ENCODE measurements around the gene CCL19. TPM values are rescaled to one million over a fixed set of nuclear protein-coding genes. Genes with fewer than 3 reads are reported as not detected.

The CCL19 gene
- total RNA-seq, 2 experiments from 2014 or later, result not detected

GRCh38 chr9:34694811-34695210 is 3.7 kb upstream of the CCL19 start:
- no peaks in the 10 kb centered on the region for H3K36me3 ChIP-seq (ENCODE audit: insufficient read depth, low read length)

GRCh38 chr9:34693560-34693959 is 2.5 kb upstream of the CCL19 start:
- Histone ChIP-seq H2AFZ (ENCODE audit: low read length) (no peak overlapping the region), H4K20me1 (ENCODE audit: insufficient read depth, low read length) (no peaks in the 10 kb centered on the region), H3K4me3 (ENCODE audit: low read depth, low read length, poor library complexity, severe bottlenecking) (no peak overlapping the region), H3K4me1 (ENCODE audit: insufficient read depth, low read length, poor library complexity, severe bottlenecking) (no peaks in the 10 kb centered on the region), H3K9me3 (ENCODE audit: low read length) (no peaks in the 10 kb centered on the region), H3K79me2 (ENCODE audit: insufficient read depth, low read depth, low read length) (no peaks in the 10 kb centered on the region), H3K9me2 (ENCODE audit: insufficient read depth, low read length) (no peaks in the 10 kb centered on the region), H3K27ac (ENCODE audit: low read depth, low read length, poor library complexity, severe bottlenecking) (no peak overlapping the region), H3K36me3 (ENCODE audit: insufficient read depth, low read length) (no peaks in the 10 kb centered on the region), H3K4me2 (ENCODE audit: low read length) (no peak overlapping the region)
- DNase-seq (ENCODE audit: low spot score), result no peak
- TF ChIP-seq CTCF (conservative IDR thresholded peaks at IDR 0.05; ENCODE audit: low read length), result no peak
- no peak for TF ChIP-seq EZH2phosphoT487 (IDR thresholded peaks at IDR 0.05; ENCODE audit: borderline replicate concordance, low read depth, low read length)
- ChIA-PET POLR2A (interaction anchor here (0.7 kb wide), 1 partner anchor 255 kb away, joined by 5 read pairs; no protein-coding TSS in a partner anchor), CTCF (ENCODE audit: unreplicated experiment) (no interaction called here)
- no TSS peak for BruUV-seq (replicated peaks)
- intact Hi-C loops (cut with micrococcal nuclease; ENCODE audit: unreplicated experiment), result no loop called here

More at GRCh38 chr9:34694811-34695210, 3.7 kb upstream of the CCL19 start:
- H3K9me3 ChIP-seq (ENCODE audit: low read length), result no peaks in the 10 kb centered on the region
- H3K27ac ChIP-seq (ENCODE audit: low read depth, low read length, poor library complexity, severe bottlenecking), result no peak overlapping the region
- H3K4me2 ChIP-seq (ENCODE audit: low read length), result no peak overlapping the region
- BruUV-seq (replicated peaks), result no TSS peak
- CTCF ChIA-PET (ENCODE audit: unreplicated experiment), result interaction anchor here (0.6 kb wide), 1 partner anchor 8 kb away, joined by 3 read pairs; no protein-coding TSS in a partner anchor
- H2AFZ ChIP-seq (ENCODE audit: low read length), result no peak overlapping the region
- no peaks in the 10 kb centered on the region for H3K4me1 ChIP-seq (ENCODE audit: insufficient read depth, low read length, poor library complexity, severe bottlenecking)
- DNase-seq (ENCODE audit: low spot score), result no peak
- POLR2A ChIA-PET, result interaction anchor here (0.6 to 0.7 kb wide), 2 partner anchors 75 to 417 kb away, joined by 3 read pairs; partner anchors contain the start of gene DCTN3
- no peaks in the 10 kb centered on the region for H4K20me1 ChIP-seq (ENCODE audit: insufficient read depth, low read length)
- H3K79me2 ChIP-seq (ENCODE audit: insufficient read depth, low read depth, low read length), result no peaks in the 10 kb centered on the region
- intact Hi-C loops (cut with micrococcal nuclease; ENCODE audit: unreplicated experiment), result no loop called here
- H3K4me3 ChIP-seq (ENCODE audit: low read depth, low read length, poor library complexity, severe bottlenecking), result no peak overlapping the region
- no peaks in the 10 kb centered on the region for H3K9me2 ChIP-seq (ENCODE audit: insufficient read depth, low read length)
- TF ChIP-seq EZH2phosphoT487 (IDR thresholded peaks at IDR 0.05; ENCODE audit: borderline replicate concordance, low read depth, low read length) (no peak), CTCF (conservative IDR thresholded peaks at IDR 0.05; ENCODE audit: low read length) (no peak)

GRCh38 chr9:34691936-34692315 is 850 bp upstream of the CCL19 start:
- no peaks in the 10 kb centered on the region for H3K79me2 ChIP-seq (ENCODE audit: insufficient read depth, low read depth, low read length)
- no peaks in the 10 kb centered on the region for H3K9me3 ChIP-seq (ENCODE audit: low read length)
- ChIA-PET POLR2A (interaction anchor here (1.0 kb wide), 1 partner anchor 9 kb away, joined by 3 read pairs; no protein-coding TSS in a partner anchor), CTCF (ENCODE audit: unreplicated experiment) (interaction anchor here (0.6 kb wide), 1 partner anchor 29 kb away, joined by 4 read pairs; no protein-coding TSS in a partner anchor)
- no TSS peak for BruUV-seq (replicated peaks)
- no peaks in the 10 kb centered on the region for H3K36me3 ChIP-seq (ENCODE audit: insufficient read depth, low read length)
- no peak overlapping the region for H2AFZ ChIP-seq (ENCODE audit: low read length)
- no peak overlapping the region for H3K27ac ChIP-seq (ENCODE audit: low read depth, low read length, poor library complexity, severe bottlenecking)
- intact Hi-C loops (cut with micrococcal nuclease; ENCODE audit: unreplicated experiment), result no loop called here
- H4K20me1 ChIP-seq (ENCODE audit: insufficient read depth, low read length), result no peaks in the 10 kb centered on the region
- H3K4me1 ChIP-seq (ENCODE audit: insufficient read depth, low read length, poor library complexity, severe bottlenecking), result no peaks in the 10 kb centered on the region
- no peak for DNase-seq (ENCODE audit: low spot score)
- no peak overlapping the region for H3K4me3 ChIP-seq (ENCODE audit: low read depth, low read length, poor library complexity, severe bottlenecking)
- TF ChIP-seq EZH2phosphoT487 (IDR thresholded peaks at IDR 0.05; ENCODE audit: borderline replicate concordance, low read depth, low read length), result no peak
- no peak for TF ChIP-seq CTCF (conservative IDR thresholded peaks at IDR 0.05; ENCODE audit: low read length)
- H3K9me2 ChIP-seq (ENCODE audit: insufficient read depth, low read length), result no peaks in the 10 kb centered on the region
- H3K4me2 ChIP-seq (ENCODE audit: low read length), result no peak overlapping the region
